Measurements from ENCODE around the gene BMPER. TPM values are rescaled to one million over a fixed set of nuclear protein-coding genes. Genes with fewer than 3 reads are reported as not detected.

The BMPER gene
- polyA plus RNA-seq, 1 donor, result 4.9 TPM

DNA sequence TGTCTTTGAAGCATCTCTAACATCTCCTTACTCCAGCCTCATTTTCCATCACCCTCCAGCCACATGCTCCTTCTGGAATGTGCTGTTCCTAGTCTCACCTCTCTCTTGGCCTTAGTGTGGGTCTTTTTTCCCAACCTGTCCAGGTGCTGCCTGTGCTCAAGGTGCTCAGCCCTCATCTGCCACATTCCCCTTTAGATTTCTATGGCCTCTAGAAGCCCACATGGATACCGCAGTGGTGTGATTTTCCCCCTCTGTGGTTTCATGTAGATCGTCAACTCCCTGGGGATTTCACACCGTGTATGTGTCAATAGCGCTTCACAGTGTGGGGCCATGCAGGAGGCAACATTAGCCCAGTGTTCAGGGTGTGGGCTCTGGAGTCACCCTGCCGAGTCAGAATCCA lies 32.5 kb downstream of the BMPER start:
- H3K4me3 ChIP-seq (ENCODE audit: low read length), result no peak overlapping the region

DNA sequence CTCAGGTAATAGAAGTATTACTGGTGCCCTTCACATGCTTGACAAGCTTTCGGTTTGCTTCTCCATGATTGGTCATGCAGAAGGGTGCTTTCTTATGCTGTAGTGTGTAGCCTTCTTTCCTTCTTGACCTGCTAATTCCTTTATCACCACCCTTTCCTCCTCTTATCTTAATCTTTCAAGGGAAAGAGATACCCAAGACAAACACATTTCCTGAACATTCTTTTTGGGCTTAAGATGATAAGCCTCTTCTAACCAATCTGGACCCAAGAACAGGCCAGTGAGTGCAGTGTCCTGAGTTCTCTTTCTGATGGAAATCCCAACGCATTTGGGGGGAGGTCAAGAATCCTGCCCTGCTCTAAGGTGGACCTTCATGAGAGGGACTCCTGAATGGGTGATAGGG lies 33.8 kb downstream of the BMPER start:
- WGBS (ENCODE audit: insufficient coverage, low lambda C conversion rate), result 20% methylated on average over 1 of the region's 2 CpGs
- Histone ChIP-seq H3K4me3 (ENCODE audit: low read length) (no peak overlapping the region), H3K27ac (ENCODE audit: low read length) (no peak overlapping the region), H3K27me3 (ENCODE audit: control insufficient read depth, insufficient read depth, low read length) (peaks cover 2% of the 10 kb centered on the region), H3K9me3 (ENCODE audit: control insufficient read depth, low read depth, low read length) (no peaks in the 10 kb centered on the region), H3K36me3 (ENCODE audit: control insufficient read depth, insufficient read depth, low read length) (no peaks in the 10 kb centered on the region), H3K4me1 (ENCODE audit: control insufficient read depth, insufficient read depth, low read length) (no peaks in the 10 kb centered on the region)
- DNase-seq, result no peak

More for the DNA sequence above, 32.5 kb downstream of the BMPER start:
- Histone ChIP-seq H3K27me3 (ENCODE audit: control insufficient read depth, insufficient read depth, low read length) (peaks cover 2% of the 10 kb centered on the region), H3K27ac (ENCODE audit: low read length) (no peak overlapping the region), H3K9me3 (ENCODE audit: control insufficient read depth, low read depth, low read length) (no peaks in the 10 kb centered on the region), H3K36me3 (ENCODE audit: control insufficient read depth, insufficient read depth, low read length) (no peaks in the 10 kb centered on the region), H3K4me1 (ENCODE audit: control insufficient read depth, insufficient read depth, low read length) (no peaks in the 10 kb centered on the region)
- DNase-seq, result no peak
- no CpG with 5 or more reads among the region's 5 CpGs for WGBS (ENCODE audit: insufficient coverage, low lambda C conversion rate)

DNA sequence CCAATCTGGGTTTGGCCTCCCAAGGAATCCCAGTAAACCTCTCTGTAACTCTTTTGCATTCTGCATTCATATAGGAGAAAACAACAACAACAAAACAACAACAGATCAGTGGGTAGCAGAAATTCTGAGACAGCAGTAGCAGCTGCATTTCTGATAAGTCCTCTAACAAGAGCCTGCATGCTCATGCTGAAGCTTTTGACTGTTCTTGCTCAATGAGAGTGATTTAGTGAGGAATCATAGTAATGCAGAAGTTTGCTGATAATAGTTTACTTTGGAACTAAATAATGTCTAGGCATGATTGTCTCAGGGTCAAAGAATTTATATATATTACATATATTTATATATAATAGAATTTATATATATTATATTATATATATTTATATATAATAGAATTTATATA lies 35.2 kb downstream of the BMPER start:
- no peak for DNase-seq
- Histone ChIP-seq H3K9me3 (ENCODE audit: control insufficient read depth, low read depth, low read length) (no peaks in the 10 kb centered on the region), H3K36me3 (ENCODE audit: control insufficient read depth, insufficient read depth, low read length) (no peaks in the 10 kb centered on the region), H3K4me3 (ENCODE audit: low read length) (no peak overlapping the region), H3K27me3 (ENCODE audit: control insufficient read depth, insufficient read depth, low read length) (no peaks in the 10 kb centered on the region), H3K27ac (ENCODE audit: low read length) (no peak overlapping the region), H3K4me1 (ENCODE audit: control insufficient read depth, insufficient read depth, low read length) (no peaks in the 10 kb centered on the region)

DNA sequence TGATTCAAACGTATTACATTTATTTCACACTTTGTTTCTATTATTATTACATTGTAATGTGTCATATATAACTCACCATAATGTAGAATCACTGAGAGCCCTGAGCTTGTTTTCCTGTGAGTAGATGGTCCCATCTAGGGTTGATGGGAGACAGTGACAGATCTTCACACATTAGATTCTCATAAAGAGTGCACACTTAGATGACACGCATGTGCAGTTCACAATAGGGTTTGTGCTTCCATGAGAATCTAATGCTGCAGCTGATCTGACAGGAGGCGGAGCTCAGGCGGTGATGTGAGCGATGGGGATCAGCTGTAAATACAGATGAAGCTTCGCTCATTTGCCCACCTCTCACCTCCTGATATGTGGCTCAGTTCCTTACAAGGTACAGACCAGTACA lies 36.1 kb downstream of the BMPER start:
- H3K4me1 ChIP-seq (ENCODE audit: control insufficient read depth, insufficient read depth, low read length), result no peaks in the 10 kb centered on the region
- no peak for DNase-seq
- no peaks in the 10 kb centered on the region for H3K27me3 ChIP-seq (ENCODE audit: control insufficient read depth, insufficient read depth, low read length)
- 100% methylated on average over 1 of the region's 6 CpGs for WGBS (ENCODE audit: insufficient coverage, low lambda C conversion rate)
- no peaks in the 10 kb centered on the region for H3K36me3 ChIP-seq (ENCODE audit: control insufficient read depth, insufficient read depth, low read length)
- H3K9me3 ChIP-seq (ENCODE audit: control insufficient read depth, low read depth, low read length), result no peaks in the 10 kb centered on the region
- H3K27ac ChIP-seq (ENCODE audit: low read length), result no peak overlapping the region
- H3K4me3 ChIP-seq (ENCODE audit: low read length), result no peak overlapping the region

DNA sequence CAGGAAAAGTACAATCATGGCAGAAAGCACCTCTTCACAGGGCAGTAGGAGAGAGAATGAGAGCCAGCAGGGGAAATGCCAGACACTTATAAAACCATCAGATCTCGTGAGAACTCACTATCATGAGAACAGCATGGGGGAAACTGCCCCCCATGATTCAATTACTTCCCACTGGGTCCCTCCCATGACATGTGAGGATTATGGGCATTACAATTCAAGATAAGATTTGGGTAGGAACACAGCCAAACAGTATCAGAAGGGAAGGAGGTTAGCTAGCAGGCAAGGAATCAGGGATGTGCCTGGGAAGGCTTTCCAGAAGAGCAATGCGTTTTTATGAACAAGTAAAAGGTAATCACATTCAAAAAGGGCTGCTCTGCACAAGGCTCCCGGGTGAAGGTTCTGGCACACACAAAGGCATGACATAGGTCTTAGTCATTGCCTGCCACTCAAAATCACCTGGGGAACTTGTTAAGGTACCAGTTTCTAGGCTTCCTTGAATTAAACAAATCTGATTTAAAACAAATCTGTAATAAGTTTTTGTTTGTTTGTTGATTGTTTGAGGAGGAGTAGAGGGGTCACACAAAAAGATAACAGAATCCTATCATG lies 40.9 kb downstream of the BMPER start:
- Histone ChIP-seq H3K27me3 (ENCODE audit: control insufficient read depth, insufficient read depth, low read length) (no peaks in the 10 kb centered on the region), H3K36me3 (ENCODE audit: control insufficient read depth, insufficient read depth, low read length) (no peaks in the 10 kb centered on the region), H3K27ac (ENCODE audit: low read length) (no peak overlapping the region), H3K9me3 (ENCODE audit: control insufficient read depth, low read depth, low read length) (no peaks in the 10 kb centered on the region), H3K4me3 (ENCODE audit: low read length) (no peak overlapping the region), H3K4me1 (ENCODE audit: control insufficient read depth, insufficient read depth, low read length) (no peaks in the 10 kb centered on the region)
- WGBS (ENCODE audit: insufficient coverage, low lambda C conversion rate), result no CpG with 5 or more reads among the region's 3 CpGs
- DNase-seq, result no peak

DNA sequence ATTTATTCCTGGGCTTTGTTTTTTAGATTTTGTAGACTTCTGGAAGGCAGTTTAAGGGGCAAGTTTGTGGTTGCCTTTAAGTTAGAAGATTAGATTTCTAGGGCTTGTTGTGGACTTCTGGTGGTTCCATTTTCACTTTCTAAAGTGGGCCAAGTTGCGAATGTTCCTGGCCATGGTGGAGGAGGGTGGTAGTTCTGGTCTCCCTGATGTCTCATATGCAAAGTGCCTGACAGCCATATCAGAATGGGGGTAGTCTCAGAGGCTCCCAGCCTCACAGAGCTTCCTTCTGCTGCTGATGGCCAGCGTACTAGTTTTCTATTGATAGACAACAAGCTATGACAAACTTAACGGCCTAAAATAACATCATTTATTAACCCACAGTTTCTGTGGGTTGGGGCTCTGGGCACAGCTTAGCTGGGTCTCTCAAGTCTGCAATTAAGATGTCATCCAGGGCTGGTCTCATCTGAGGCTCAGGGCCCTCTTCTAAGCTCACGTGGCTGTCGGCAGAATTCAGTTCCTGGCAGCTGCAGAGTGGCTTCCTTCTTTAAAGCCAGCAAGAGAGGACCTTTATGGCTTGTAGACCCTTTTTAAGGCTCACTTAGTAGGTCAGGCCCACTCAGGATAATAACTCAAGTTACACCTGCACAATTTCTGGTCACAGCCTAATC lies 44.8 kb downstream of the BMPER start:
- no CpG with 5 or more reads among the region's 5 CpGs for WGBS (ENCODE audit: insufficient coverage, low lambda C conversion rate)
- Histone ChIP-seq H3K9me3 (ENCODE audit: control insufficient read depth, low read depth, low read length) (no peaks in the 10 kb centered on the region), H3K27me3 (ENCODE audit: control insufficient read depth, insufficient read depth, low read length) (no peaks in the 10 kb centered on the region), H3K27ac (ENCODE audit: low read length) (no peak overlapping the region), H3K36me3 (ENCODE audit: control insufficient read depth, insufficient read depth, low read length) (no peaks in the 10 kb centered on the region), H3K4me1 (ENCODE audit: control insufficient read depth, insufficient read depth, low read length) (no peaks in the 10 kb centered on the region), H3K4me3 (ENCODE audit: low read length) (no peak overlapping the region)
- DNase-seq, result no peak

DNA sequence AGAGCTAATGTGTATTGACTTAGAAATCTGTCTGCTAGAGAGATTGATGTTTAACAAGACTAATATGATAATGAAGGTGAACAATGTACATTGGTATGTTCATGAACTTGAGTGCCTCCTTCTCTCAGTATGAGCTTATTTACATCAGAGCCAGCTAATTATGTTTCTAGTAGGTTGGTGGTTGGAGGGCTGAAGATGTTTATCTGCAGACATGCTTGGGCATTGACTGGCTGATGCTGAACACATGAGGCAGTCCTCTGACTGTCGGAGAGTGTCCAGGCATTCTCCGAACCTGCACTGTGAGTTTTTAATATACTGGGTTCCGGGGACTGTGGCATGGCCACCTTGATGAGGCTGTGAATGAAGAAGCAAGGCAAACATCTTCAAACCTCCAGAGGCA lies 47.5 kb downstream of the BMPER start:
- Histone ChIP-seq H3K27ac (ENCODE audit: low read length) (no peak overlapping the region), H3K9me3 (ENCODE audit: control insufficient read depth, low read depth, low read length) (no peaks in the 10 kb centered on the region), H3K4me1 (ENCODE audit: control insufficient read depth, insufficient read depth, low read length) (no peaks in the 10 kb centered on the region), H3K4me3 (ENCODE audit: low read length) (no peak overlapping the region), H3K36me3 (ENCODE audit: control insufficient read depth, insufficient read depth, low read length) (no peaks in the 10 kb centered on the region), H3K27me3 (ENCODE audit: control insufficient read depth, insufficient read depth, low read length) (no peaks in the 10 kb centered on the region)
- no CpG with 5 or more reads among the region's 3 CpGs for WGBS (ENCODE audit: insufficient coverage, low lambda C conversion rate)
- no peak for DNase-seq

DNA sequence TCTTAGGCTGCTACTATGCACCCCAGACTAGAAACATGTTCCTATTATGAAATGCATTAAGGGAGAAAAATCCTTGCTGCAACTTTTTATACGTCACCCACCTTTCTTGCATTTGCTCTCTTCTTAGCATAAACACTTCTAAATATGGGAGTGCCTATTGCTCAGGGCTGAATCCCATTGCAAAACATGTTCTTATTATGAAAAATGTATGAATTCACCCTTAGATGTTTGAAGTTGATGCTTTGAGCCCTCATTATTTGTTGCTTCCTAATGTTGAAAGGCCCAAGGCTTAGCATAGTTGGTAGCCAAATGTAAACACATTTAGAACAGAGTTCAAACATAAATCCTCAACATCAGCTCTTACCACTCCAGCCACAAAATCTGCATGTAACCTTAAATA lies 52.8 kb downstream of the BMPER start:
- no peak overlapping the region for H3K4me3 ChIP-seq (ENCODE audit: low read length)
- WGBS (ENCODE audit: insufficient coverage, low lambda C conversion rate), result no CpG with 5 or more reads among the region's 1 CpG
- no peaks in the 10 kb centered on the region for H3K36me3 ChIP-seq (ENCODE audit: control insufficient read depth, insufficient read depth, low read length)

DNA sequence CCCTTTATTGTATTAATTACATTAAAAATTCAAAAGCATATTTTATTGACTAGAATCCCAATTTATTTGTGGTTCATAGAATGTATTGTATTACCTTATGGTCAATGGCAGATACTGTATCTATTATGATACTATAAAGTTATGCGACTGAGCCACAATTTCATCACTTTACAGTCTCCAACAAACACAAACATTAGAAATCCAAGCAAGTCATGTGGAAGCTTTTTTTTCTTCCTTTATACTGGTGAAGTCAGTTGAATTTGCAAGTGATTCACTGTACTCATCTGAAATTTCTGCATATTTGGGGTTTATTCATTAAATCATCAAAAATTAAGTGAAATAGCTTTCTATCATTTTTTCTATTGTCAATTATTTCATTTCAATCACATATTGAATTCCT lies 54.3 kb downstream of the BMPER start:
- WGBS (ENCODE audit: insufficient coverage, low lambda C conversion rate), result no CpG with 5 or more reads among the region's 1 CpG

More for the DNA sequence above, 52.8 kb downstream of the BMPER start:
- H3K9me3 ChIP-seq (ENCODE audit: control insufficient read depth, low read depth, low read length), result no peaks in the 10 kb centered on the region
- H3K27ac ChIP-seq (ENCODE audit: low read length), result no peak overlapping the region
- no peak for DNase-seq
- H3K27me3 ChIP-seq (ENCODE audit: control insufficient read depth, insufficient read depth, low read length), result no peaks in the 10 kb centered on the region
- H3K4me1 ChIP-seq (ENCODE audit: control insufficient read depth, insufficient read depth, low read length), result no peaks in the 10 kb centered on the region

DNA sequence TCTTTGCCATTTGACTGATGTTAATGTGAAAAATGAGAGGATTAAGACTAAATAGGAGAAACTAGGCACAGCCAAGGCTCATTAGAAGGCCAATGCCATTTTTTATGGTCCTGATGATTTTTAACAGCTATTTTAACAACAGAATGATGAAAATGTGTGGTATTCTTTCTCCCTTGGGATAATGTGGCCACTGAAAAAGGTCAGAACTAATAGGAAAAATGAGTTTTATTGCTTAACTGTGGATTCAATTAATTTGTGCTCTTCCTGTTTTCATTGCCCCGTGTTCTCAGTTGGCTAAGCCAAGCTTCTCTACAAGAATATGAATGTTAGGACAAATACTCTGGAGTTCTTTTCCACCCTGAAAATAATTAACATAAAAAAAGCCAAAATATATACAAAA lies 56.6 kb downstream of the BMPER start:
- Histone ChIP-seq H3K4me1 (ENCODE audit: control insufficient read depth, insufficient read depth, low read length) (no peaks in the 10 kb centered on the region), H3K27ac (ENCODE audit: low read length) (no peak overlapping the region), H3K36me3 (ENCODE audit: control insufficient read depth, insufficient read depth, low read length) (no peaks in the 10 kb centered on the region), H3K9me3 (ENCODE audit: control insufficient read depth, low read depth, low read length) (no peaks in the 10 kb centered on the region), H3K4me3 (ENCODE audit: low read length) (no peak overlapping the region), H3K27me3 (ENCODE audit: control insufficient read depth, insufficient read depth, low read length) (no peaks in the 10 kb centered on the region)
- WGBS (ENCODE audit: insufficient coverage, low lambda C conversion rate), result 100% methylated on average over 1 of the region's 1 CpG
- DNase-seq, result no peak

More for the DNA sequence above, 54.3 kb downstream of the BMPER start:
- H3K27me3 ChIP-seq (ENCODE audit: control insufficient read depth, insufficient read depth, low read length), result no peaks in the 10 kb centered on the region
- H3K27ac ChIP-seq (ENCODE audit: low read length), result no peak overlapping the region
- H3K9me3 ChIP-seq (ENCODE audit: control insufficient read depth, low read depth, low read length), result no peaks in the 10 kb centered on the region
- no peak for DNase-seq
- H3K4me3 ChIP-seq (ENCODE audit: low read length), result no peak overlapping the region
- H3K36me3 ChIP-seq (ENCODE audit: control insufficient read depth, insufficient read depth, low read length), result no peaks in the 10 kb centered on the region
- no peaks in the 10 kb centered on the region for H3K4me1 ChIP-seq (ENCODE audit: control insufficient read depth, insufficient read depth, low read length)
